CD4-positive, alpha-beta memory T cell (primary cell): ENCODE measurements around the gene TMEFF1. TPM values are rescaled to one million over a fixed set of nuclear protein-coding genes. Genes with fewer than 3 reads are reported as not detected.
A peak's percentile ranks its signal among the peaks of the same experiment; 100 is the strongest.

Source experiments
- CTCF ChIA-PET: fragments of 350-600 bp; sonication (Branson Sonifier 250); formaldehyde crosslinking; loops from one replicate; lab custom pipeline; 2021; ENCODE audit warnings: inconsistent platforms; ENCODE audit not compliant: partially characterized antibody; lab: Charles Lee
- POLR2A ChIA-PET: fragments of 350-600 bp; sonication (Branson Sonifier 250); formaldehyde crosslinking; loops from one replicate; lab custom pipeline; 2021; ENCODE audit not compliant: partially characterized antibody; lab: Charles Lee
- DNase-seq, 5 donors: peaks; one replicate each; pipeline versions ENCODE4 v3.0.0 to v3.0.0-alpha.2; 2020 to 2022; ENCODE audit warnings: mixed read lengths in 1 of 5
- H3K27ac ChIP-seq: one replicate; pipeline ENCODE4 v1.7.0; 2013; ENCODE audit warnings: low read depth, low read length
- H3K27me3 ChIP-seq: 2 replicates; pipeline ENCODE4 v1.7.0; 2013; ENCODE audit warnings: mild to moderate bottlenecking, low read length, moderate library complexity; ENCODE audit not compliant: insufficient read depth
- H3K36me3 ChIP-seq: 2 replicates; pipeline ENCODE4 v1.7.0; 2013; ENCODE audit warnings: mild to moderate bottlenecking, low read length, moderate library complexity; ENCODE audit not compliant: insufficient read depth
- H3K4me1 ChIP-seq: 2 replicates; pipeline ENCODE4 v1.7.0; 2013; ENCODE audit warnings: mild to moderate bottlenecking, low read length, moderate library complexity; ENCODE audit not compliant: insufficient read depth
- H3K4me3 ChIP-seq, 2 donors: one replicate each; pipeline ENCODE4 v1.7.0; 2013; ENCODE audit warnings: low read length in 2 of 2, mild to moderate bottlenecking in 1 of 2
- H3K9me3 ChIP-seq, 2 donors: one replicate each; pipeline ENCODE4 v1.7.0; 2013; ENCODE audit warnings: low read length in 2 of 2, control low read depth in 1 of 2; ENCODE audit not compliant: control insufficient read depth in 1 of 2
- H3K27ac Mint-ChIP-seq, 7 donors: one replicate each; pipeline ENCODE4 v1.8.0; 2020 to 2021; ENCODE audit warnings: mixed read lengths in 7 of 7, mild to moderate bottlenecking in 6 of 7, inconsistent platforms in 3 of 7, moderate library complexity in 3 of 7
- H3K27me3 Mint-ChIP-seq, 2 donors: one replicate each; pipeline ENCODE4 v1.8.0; 2020 to 2021; ENCODE audit warnings: mixed read lengths in 2 of 2
- H3K36me3 Mint-ChIP-seq, 2 donors: one replicate each; pipeline ENCODE4 v1.8.0; 2020 to 2021; ENCODE audit warnings: mixed read lengths in 2 of 2, inconsistent platforms in 1 of 2, mild to moderate bottlenecking in 1 of 2
- H3K4me1 Mint-ChIP-seq, 4 donors: one replicate each; pipeline ENCODE4 v1.8.0; 2020 to 2021; ENCODE audit warnings: mixed read lengths in 4 of 4, mild to moderate bottlenecking in 1 of 4
- H3K4me3 Mint-ChIP-seq, 8 donors: one replicate each; pipeline ENCODE4 v1.8.0; 2020 to 2021; ENCODE audit warnings: mixed read lengths in 8 of 8, mild to moderate bottlenecking in 7 of 8, moderate library complexity in 6 of 8, inconsistent platforms in 3 of 8
- H3K9me3 Mint-ChIP-seq, 8 donors: one replicate each; pipeline ENCODE4 v1.8.0; 2020 to 2021; ENCODE audit warnings: mixed read lengths in 8 of 8, mild to moderate bottlenecking in 5 of 8, inconsistent platforms in 3 of 8, moderate library complexity in 1 of 8
- intact Hi-C: fragments of 100-400 bp; cut with micrococcal nuclease; formaldehyde crosslinking; loops from one replicate; pipeline ENCODE4 v1.15.1; 2023
- polyA plus RNA-seq, 2 donors: library from polyadenylated mRNA; unstranded; fragments of 300-500 nt; fragmentation: Illumina TruSeq; gene quantifications; one replicate each; pipeline ENCODE4 v1.2.3, GENCODE V29; 2021
- total RNA-seq, 2 experiments: library from RNA; stranded (reverse); gene quantifications; one replicate each; pipeline ENCODE4 v1.2.3, GENCODE V29; 2021

TMEFF1 gene
- total and polyA plus RNA-seq, 4 experiments from 2014 or later, result not detected

- peak overlapping the region in 1 of 8 donors; percentile 2 for H3K4me3 Mint-ChIP-seq
- DNase-seq, result no peak
- no peak overlapping the region for H3K27ac Mint-ChIP-seq
- intact Hi-C loops, result no loop called here
- Histone ChIP-seq H3K27ac (no peak overlapping the region), H3K4me1 (peaks cover 15% of the 10 kb centered on the region), H3K27me3 (no peaks in the 10 kb centered on the region), H3K36me3 (no peaks in the 10 kb centered on the region), H3K9me3 (no peaks in the 10 kb centered on the region), H3K4me3 (no peak overlapping the region)
- POLR2A ChIA-PET, result interaction anchor here (0.5 kb wide), 1 partner anchor 426 kb away, joined by 4 read pairs; no protein-coding TSS in a partner anchor
- H3K27me3 Mint-ChIP-seq, result peaks cover 0 to 3% of the 10 kb centered on the region in 2 donors
- peaks cover 14 to 34% (median 25%) of the 10 kb centered on the region in 4 donors for H3K4me1 Mint-ChIP-seq
- H3K9me3 Mint-ChIP-seq, result no peaks in the 10 kb centered on the region
- H3K36me3 Mint-ChIP-seq, result no peaks in the 10 kb centered on the region
- CTCF ChIA-PET, result interaction anchor here (1.1 to 2.4 kb wide), 5 partner anchors 9 to 711 kb away, joined by 3 to 7 read pairs (median 5); no protein-coding TSS in a partner anchor
Measured at GRCh38 chr9:100600521-100601079, 127.7 kb downstream of the TMEFF1 start.

- H3K4me1 Mint-ChIP-seq, result peaks cover 13 to 29% (median 20%) of the 10 kb centered on the region in 4 donors
- H3K9me3 Mint-ChIP-seq, result no peaks in the 10 kb centered on the region
- H3K4me1 ChIP-seq, result peaks cover 15% of the 10 kb centered on the region
- H3K9me3 ChIP-seq, result no peaks in the 10 kb centered on the region
- intact Hi-C loops, result no loop called here
- CTCF ChIA-PET, result interaction anchor here (0.7 to 2.4 kb wide), 10 partner anchors 9 to 797 kb away, joined by 3 to 7 read pairs (median 4); partner anchors contain the start of gene MRPL50
- no peaks in the 10 kb centered on the region for H3K27me3 ChIP-seq
- peak overlapping the region in 2 of 8 donors; percentile 21 to 52 for H3K4me3 Mint-ChIP-seq
- POLR2A ChIA-PET, result interaction anchor here (0.5 kb wide), 1 partner anchor 427 kb away, joined by 4 read pairs; no protein-coding TSS in a partner anchor
- H3K4me3 ChIP-seq, result no peak overlapping the region
- no peak overlapping the region for H3K27ac ChIP-seq
- no peaks in the 10 kb centered on the region for H3K36me3 ChIP-seq
- DNase-seq, result peak; percentile 19 to 37 (median 22)
- peaks cover 0 to 3% of the 10 kb centered on the region in 2 donors for H3K27me3 Mint-ChIP-seq
- no peaks in the 10 kb centered on the region for H3K36me3 Mint-ChIP-seq
- peak overlapping the region in 2 of 7 donors; percentile 16 to 49 for H3K27ac Mint-ChIP-seq
Measured at GRCh38 chr9:100601216-100601615, 128.3 kb downstream of the TMEFF1 start.

GRCh38 chr9:100602342-100602801, 129.4 kb downstream of the TMEFF1 start:
- H3K27me3 ChIP-seq, result no peaks in the 10 kb centered on the region
- DNase-seq, result no peak
- CTCF ChIA-PET, result interaction anchor here (1.0 to 2.4 kb wide), 8 partner anchors 8 to 709 kb away, joined by 3 to 10 read pairs (median 4); no protein-coding TSS in a partner anchor
- Mint-ChIP-seq H3K4me1 (peaks cover 13 to 24% (median 19%) of the 10 kb centered on the region in 4 donors), H3K27ac (no peak overlapping the region), H3K9me3 (no peaks in the 10 kb centered on the region), H3K36me3 (no peaks in the 10 kb centered on the region), H3K27me3 (peaks cover 0 to 3% of the 10 kb centered on the region in 2 donors), H3K4me3 (no peak overlapping the region)
- peaks cover 15% of the 10 kb centered on the region for H3K4me1 ChIP-seq
- intact Hi-C loops, result no loop called here
- no peaks in the 10 kb centered on the region for H3K9me3 ChIP-seq
- POLR2A ChIA-PET, result no interaction called here
- H3K4me3 ChIP-seq, result no peak overlapping the region
- no peaks in the 10 kb centered on the region for H3K36me3 ChIP-seq
- no peak overlapping the region for H3K27ac ChIP-seq

- peaks cover 0 to 4% (median 3%) of the 10 kb centered on the region in 4 donors for H3K4me1 Mint-ChIP-seq
- CTCF ChIA-PET, result no interaction called here
Measured at GRCh38 chr9:100605405-100605804, 132.5 kb downstream of the TMEFF1 start.

GRCh38 chr9:100619194-100619593, 146.2 kb downstream of the TMEFF1 start:
- no peak overlapping the region for H3K27ac Mint-ChIP-seq
- Histone ChIP-seq H3K36me3 (no peaks in the 10 kb centered on the region), H3K27me3 (no peaks in the 10 kb centered on the region), H3K27ac (no peak overlapping the region), H3K9me3 (no peaks in the 10 kb centered on the region), H3K4me1 (no peaks in the 10 kb centered on the region), H3K4me3 (no peak overlapping the region)
- no peak overlapping the region for H3K4me3 Mint-ChIP-seq
- no peak for DNase-seq
- ChIA-PET POLR2A (no interaction called here), CTCF (no interaction called here)
- H3K4me1 Mint-ChIP-seq, result no peaks in the 10 kb centered on the region
- intact Hi-C loops, result no loop called here
- H3K36me3 Mint-ChIP-seq, result peaks cover 0 to 1% of the 10 kb centered on the region in 2 donors
- peaks cover 0 to 28% (median 19%) of the 10 kb centered on the region in 8 donors for H3K9me3 Mint-ChIP-seq
- peaks cover 10% of the 10 kb centered on the region in 2 donors for H3K27me3 Mint-ChIP-seq

More at GRCh38 chr9:100605405-100605804, 132.5 kb downstream of the TMEFF1 start:
- Mint-ChIP-seq H3K36me3 (no peaks in the 10 kb centered on the region), H3K27me3 (peaks cover 0 to 3% of the 10 kb centered on the region in 2 donors), H3K4me3 (no peak overlapping the region), H3K9me3 (no peaks in the 10 kb centered on the region), H3K27ac (no peak overlapping the region)
- POLR2A ChIA-PET, result no interaction called here
- H3K4me1 ChIP-seq, result no peaks in the 10 kb centered on the region
- no peaks in the 10 kb centered on the region for H3K27me3 ChIP-seq
- intact Hi-C loops, result no loop called here
- H3K27ac ChIP-seq, result no peak overlapping the region
- H3K4me3 ChIP-seq, result no peak overlapping the region
- no peak for DNase-seq
- H3K9me3 ChIP-seq, result no peaks in the 10 kb centered on the region
- H3K36me3 ChIP-seq, result no peaks in the 10 kb centered on the region

- no peaks in the 10 kb centered on the region for H3K4me1 Mint-ChIP-seq
- no peak for DNase-seq
- no peaks in the 10 kb centered on the region for H3K36me3 ChIP-seq
- intact Hi-C loops, result no loop called here
- no peak overlapping the region for H3K27ac ChIP-seq
- no peaks in the 10 kb centered on the region for H3K4me1 ChIP-seq
- POLR2A ChIA-PET, result no interaction called here
- no peak overlapping the region for H3K4me3 Mint-ChIP-seq
- peaks cover 0 to 28% (median 19%) of the 10 kb centered on the region in 8 donors for H3K9me3 Mint-ChIP-seq
- peaks cover 0 to 1% of the 10 kb centered on the region in 2 donors for H3K36me3 Mint-ChIP-seq
- peaks cover 10% of the 10 kb centered on the region in 2 donors for H3K27me3 Mint-ChIP-seq
- CTCF ChIA-PET, result no interaction called here
- H3K27me3 ChIP-seq, result no peaks in the 10 kb centered on the region
- no peaks in the 10 kb centered on the region for H3K9me3 ChIP-seq
- H3K27ac Mint-ChIP-seq, result no peak overlapping the region
- no peak overlapping the region for H3K4me3 ChIP-seq
Measured at GRCh38 chr9:100619665-100620064, 146.7 kb downstream of the TMEFF1 start.

- H3K36me3 Mint-ChIP-seq, result peaks cover 0 to 1% of the 10 kb centered on the region in 2 donors
- peaks cover 0 to 3% of the 10 kb centered on the region in 2 donors for H3K27me3 Mint-ChIP-seq
- H3K4me1 Mint-ChIP-seq, result no peaks in the 10 kb centered on the region
- H3K9me3 Mint-ChIP-seq, result peaks cover 0 to 11% (median 6%) of the 10 kb centered on the region in 8 donors
- DNase-seq, result no peak
- H3K36me3 ChIP-seq, result no peaks in the 10 kb centered on the region
- no peak overlapping the region for H3K27ac ChIP-seq
- H3K27me3 ChIP-seq, result no peaks in the 10 kb centered on the region
- no peak overlapping the region for H3K4me3 ChIP-seq
- no peak overlapping the region for H3K27ac Mint-ChIP-seq
- H3K9me3 ChIP-seq, result no peaks in the 10 kb centered on the region
- ChIA-PET CTCF (no interaction called here), POLR2A (no interaction called here)
- intact Hi-C loops, result no loop called here
- no peaks in the 10 kb centered on the region for H3K4me1 ChIP-seq
- H3K4me3 Mint-ChIP-seq, result no peak overlapping the region
Measured at GRCh38 chr9:100623969-100624368, 151.0 kb downstream of the TMEFF1 start.
